NOMO-1 treated with dmso at 0.1 percent for 144 hours (cell line): ENCODE results near the gene PLEKHO1.
"Not testable (repeated sequence)": the region's sequence is repeated elsewhere in the genome, so short reads cannot be mapped to it uniquely, and the experiment has no call there.

Experiments
- DNase-seq: peaks from one replicate; lab custom pipeline; 2025; ENCODE audit not compliant: unreplicated experiment; lab: John Stamatoyannopoulos, UW

PLEKHO1 gene, protein sequence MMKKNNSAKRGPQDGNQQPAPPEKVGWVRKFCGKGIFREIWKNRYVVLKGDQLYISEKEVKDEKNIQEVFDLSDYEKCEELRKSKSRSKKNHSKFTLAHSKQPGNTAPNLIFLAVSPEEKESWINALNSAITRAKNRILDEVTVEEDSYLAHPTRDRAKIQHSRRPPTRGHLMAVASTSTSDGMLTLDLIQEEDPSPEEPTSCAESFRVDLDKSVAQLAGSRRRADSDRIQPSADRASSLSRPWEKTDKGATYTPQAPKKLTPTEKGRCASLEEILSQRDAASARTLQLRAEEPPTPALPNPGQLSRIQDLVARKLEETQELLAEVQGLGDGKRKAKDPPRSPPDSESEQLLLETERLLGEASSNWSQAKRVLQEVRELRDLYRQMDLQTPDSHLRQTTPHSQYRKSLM

DNA sequence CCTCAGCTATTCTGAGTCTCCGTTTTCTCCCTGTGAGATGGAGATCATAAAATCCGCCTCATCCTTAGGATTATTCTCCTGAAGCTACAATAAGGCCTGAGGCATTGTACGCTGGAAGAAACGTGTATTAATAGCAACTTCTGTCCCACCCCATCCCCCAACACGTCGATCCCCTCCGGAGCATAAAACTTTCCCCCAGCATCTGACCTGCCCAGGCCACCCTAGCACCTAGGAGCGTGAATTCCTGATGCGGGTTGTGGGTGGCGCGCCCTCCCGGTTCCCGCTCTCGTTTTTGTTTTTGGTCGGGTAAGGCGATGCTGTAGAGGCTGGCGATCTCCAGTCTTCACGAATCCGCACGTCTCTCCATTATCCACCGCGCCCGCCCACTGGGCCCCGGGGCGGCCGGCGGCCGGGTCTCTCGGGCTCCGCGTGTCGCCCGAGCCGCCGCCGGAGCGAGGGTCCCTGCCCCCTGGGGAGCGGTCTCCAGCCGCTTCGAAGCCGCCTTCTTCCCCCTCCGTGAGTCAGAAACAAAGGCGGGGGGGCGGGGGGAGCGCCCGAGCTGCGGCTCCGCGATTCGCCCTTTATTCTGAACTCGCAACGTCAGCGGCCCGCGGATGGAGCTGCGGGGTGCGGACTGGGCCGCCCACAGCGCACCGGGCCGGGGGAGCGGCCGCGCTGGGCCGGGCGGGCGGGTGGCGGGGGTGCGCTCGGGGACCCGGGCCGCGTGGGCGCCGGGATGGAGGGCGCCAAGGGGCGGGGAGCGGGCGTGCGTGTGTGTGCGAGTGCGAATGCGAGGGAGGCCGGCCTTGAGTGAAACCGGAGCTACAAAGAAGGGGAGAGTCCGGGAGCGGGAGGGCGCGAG lies at the start of gene PLEKHO1:
TSS of gene PLEKHO1 (plus strand) at position 646 of the 862 bp plus-strand sequence. CDS start 342 bp downstream, outside the sequence.
- no peak for DNase-seq

DNA sequence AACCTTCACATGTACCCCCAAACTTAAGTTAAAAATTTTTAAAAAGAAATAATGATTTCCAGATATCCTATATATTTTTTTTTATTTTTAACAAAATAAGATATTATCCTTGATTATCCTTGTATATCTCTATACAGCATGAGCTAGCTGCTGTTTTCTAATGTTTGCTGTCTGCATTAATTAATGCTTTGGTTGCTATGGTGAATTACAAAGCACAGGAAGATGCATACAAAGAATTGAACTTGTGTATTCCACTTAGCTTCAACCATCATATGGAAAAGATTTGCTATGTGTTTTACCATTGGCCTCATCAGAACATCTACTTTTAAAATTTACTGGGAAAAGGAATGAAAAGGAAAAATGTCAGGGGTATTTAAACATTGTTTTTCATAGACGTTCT lies 46.7 kb upstream of the PLEKHO1 start:
- no peak for DNase-seq

DNA sequence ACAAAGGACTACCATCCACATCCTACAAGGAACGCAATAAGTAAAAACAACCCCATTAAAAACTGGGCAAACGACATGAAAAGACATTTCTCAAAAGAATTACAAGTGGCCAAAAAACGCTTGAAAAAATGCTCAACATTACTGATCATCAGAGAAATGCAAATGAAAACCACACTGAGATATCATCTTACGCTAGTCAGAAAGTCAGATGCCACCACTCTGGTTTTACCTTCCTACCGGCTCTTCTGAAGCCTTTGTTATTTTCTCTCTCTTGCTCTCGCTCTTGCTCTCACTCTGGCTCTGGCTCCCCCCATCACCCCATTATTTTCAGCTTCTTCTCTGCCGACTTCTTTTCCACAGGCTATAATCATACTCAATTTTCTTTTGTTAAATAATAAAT lies 43.4 kb upstream of the PLEKHO1 start:
- DNase-seq, result no peak

DNA sequence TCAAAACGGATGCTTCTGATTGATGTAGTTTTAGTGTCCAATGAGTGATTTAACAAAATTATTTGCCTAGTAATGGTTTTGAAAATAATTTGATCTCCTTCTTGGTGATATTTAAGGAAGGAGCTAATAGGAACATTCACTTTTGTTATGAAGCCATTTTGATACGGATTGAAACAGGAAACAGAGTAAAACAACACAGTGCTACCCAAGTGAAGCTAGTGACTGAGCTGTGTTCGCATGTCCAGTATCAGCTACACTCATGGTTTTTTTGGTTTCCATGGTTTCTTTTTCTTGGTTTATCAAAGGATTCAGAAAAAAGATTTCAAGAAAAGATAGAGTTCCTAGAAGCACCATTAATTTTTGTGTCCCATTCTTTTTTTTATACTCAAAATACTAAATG lies 40.1 kb upstream of the PLEKHO1 start:
- DNase-seq, result no peak

DNA sequence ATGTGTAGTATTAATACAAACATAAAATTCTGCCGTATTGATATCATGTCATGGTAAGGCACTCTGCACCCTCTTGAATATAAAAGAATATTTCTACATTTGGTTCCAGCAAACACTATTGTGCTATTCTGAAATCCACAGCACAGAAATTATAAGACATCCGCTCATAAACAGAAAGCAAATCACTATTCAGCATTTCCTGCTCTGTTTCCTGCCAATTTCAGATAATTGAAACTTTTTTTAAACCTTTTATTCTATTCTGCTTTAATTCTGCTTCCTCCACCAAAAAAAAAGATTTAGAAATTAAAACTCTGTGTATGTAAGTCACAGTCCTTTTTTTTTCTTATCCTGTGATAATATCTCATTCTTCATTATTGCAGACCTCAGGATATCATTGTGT lies 39.6 kb upstream of the PLEKHO1 start:
- no peak for DNase-seq

DNA sequence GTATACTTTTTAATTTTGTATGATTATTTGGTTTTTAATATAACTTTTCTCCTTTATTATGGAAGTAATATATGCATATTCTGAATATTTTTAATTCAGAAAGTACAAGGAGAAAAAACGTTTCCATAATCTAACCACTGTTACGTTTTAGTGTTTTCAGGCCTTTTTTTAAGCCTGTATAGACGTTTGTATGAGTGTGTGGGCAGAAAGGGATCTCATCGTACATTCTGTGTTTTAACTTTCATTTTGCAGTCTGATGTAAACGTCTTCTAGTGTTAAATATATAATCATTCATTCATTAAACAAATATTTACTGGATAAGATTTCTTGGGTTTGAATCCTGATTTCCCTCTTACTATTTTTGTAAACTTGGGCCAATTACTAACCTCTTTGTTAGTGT lies 38.0 kb upstream of the PLEKHO1 start:
- DNase-seq, result no peak

DNA sequence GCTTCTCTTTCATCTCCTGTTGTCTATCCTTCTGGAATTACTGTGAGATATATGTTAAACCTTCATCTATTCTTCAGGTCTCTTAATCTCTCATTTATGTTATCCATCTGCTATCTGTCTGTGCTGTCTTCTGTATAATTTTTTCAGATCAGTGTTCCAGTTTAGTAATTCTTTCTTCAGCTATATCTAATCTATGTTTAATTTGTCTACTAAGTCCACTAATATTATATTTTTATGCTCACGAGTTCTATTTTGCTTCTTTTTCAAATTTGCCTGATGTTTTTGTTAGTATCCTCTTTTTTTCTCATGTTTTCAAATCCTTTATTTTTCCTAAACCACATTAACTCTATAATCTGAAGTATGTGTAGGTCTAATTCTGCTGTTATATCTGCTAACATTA lies 34.6 kb upstream of the PLEKHO1 start:
- DNase-seq, result no peak

DNA sequence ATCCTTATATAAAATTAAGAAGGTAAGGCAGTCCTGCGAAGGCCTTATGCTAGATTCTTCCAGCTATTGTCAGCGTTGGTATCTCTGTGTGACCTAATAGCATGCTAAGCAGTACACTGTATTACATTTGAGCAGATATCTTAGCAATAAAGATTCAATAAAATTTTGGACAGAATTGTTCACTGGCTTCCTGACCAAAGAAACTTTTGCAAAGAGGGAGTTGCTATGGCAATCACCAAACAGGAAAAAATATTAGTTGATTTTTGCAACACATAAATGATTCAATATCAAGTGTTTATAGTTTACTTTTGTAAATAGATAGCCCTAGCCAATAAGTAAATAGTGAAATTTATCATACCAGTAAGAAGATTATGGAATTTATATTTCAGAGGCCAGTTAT lies 31.0 kb upstream of the PLEKHO1 start:
- no peak for DNase-seq

DNA sequence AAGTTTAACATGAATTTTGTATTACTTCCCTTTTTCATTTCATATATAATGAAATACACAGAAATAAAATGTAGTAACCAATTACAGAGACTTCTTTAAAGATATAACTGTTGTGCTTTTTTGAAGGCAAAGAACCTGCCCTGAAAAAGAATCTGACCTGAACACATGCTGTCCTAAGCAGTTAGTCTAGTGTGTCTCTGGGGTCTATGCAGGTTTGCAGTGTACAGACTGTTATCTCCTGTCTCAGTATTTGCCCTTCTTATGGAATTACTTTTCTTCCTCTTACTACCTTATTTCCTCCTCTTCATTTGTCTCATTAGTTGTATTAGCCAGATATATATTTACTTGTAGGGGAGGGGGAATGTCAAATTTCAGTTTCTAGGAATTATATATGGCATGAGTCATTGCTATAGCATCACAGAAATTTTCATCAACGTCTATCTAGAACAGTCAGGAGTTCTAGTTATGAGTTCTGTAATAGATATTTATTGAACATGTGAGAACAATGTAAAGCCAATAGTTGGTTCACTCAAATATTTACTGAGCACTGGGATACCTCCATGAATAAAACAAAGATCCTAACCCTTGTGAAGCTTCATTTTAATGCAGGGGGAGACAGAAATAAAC lies 28.4 kb upstream of the PLEKHO1 start:
- DNase-seq, result no peak

DNA sequence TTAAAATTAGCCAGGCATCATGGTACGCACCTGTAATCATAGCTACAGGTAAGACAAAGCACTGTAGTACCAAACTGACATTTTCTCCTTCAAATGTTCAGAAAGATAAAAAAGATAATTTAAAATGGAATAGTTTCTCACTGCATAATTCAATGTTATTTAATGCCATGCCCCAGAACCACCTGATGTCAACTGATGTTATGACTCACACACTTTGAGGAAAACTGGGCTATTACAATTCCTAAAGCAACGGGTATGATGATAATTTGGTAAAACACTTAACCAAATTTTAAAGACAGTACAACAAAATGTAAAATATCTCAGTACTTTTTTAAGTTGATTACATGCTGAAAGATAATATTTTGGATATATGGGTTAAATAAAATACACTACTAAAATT lies 22.9 kb upstream of the PLEKHO1 start:
- no peak for DNase-seq

DNA sequence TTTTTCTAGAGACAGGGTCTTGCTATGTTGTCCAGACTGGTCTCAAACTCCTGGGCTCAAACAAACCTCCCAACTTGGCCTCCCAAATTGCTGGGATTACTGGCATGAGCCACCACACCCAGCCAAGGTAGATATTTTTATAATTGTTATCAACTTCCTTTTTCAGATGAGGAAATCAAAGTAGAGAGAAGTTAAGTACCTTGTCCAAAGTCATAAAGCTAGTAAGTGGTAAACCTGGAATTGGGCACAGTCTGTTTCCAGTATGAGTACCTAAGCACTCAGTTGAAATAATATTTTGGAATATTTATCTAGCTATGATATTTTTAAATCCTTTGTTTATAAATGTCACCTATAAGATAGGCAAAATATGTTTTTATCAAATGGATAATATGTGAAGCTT lies 22.3 kb upstream of the PLEKHO1 start:
- DNase-seq, result no peak

DNA sequence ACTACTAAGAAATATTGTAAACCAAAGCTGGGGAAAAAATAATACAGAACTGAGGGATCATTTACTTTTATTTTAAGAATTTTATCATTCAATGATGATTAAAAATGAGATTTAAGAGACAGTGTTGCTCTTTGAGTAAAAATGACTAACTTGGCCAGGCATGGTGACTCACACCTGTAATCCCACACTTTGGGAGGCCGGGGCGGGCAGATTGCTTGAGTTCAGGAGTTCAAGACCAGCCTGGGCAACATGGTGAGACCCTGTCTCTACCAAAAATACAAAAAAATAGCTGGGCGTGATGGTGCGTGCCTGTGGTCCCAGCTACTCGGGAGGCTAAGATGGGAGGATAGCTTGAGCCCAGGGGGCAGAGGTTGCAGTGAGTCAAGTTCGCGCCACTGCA lies 21.8 kb upstream of the PLEKHO1 start:
- no peak for DNase-seq

DNA sequence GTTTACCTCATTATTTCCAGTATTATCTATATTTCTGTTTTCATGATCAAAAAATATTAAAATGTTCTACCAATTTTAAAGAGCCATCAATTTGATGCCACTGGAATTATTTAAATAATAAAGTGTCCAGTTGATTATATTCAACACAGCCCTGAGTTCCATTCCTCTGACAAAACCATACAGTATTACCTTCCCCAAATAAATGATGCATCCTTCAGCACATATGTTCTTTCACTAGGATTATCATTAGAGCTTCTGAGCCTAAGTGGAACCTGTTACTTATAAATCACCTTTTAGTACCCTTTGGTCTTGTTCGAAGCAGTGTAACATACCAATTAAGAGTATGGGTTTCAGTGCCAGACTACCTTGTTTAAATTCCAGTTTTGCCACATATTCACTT lies 17.3 kb upstream of the PLEKHO1 start:
- DNase-seq, result no peak

DNA sequence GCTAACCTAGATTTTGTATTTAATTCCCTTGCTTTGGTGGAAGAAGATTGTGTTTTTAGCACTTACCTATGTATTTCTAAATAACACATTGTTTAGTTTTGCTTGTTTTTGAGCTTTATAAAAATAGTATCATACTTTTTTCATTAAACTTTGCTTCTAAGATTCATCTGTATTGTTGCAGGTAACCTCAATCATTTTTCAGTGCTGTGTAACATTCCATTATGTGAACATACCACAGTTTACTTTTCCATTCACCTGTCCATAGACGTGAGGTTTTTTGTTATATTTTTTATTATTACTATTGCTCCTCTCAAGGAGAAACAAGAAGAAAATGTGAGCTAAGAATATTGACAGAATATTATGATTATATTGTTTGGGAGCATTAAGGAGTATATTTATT lies 15.2 kb upstream of the PLEKHO1 start:
- no peak for DNase-seq

DNA sequence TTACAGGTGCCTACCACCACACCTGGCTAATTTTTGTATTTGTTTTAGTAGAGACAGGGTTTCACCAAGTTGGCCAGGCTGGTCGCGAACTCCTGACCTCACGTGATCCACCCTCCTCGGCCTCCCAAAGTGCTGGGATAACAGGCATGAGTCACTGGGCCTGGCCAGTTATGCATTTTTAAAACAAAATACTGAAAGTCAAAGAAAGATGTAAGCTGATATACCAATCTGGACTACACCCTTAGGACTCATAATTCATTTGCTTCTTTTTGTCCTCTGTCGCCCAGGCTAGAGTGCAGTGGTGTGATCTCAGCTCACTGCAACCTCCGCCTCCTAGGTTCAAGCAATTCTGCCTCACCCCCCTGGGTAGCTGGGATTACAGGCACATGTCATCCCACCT lies 14.3 kb upstream of the PLEKHO1 start:
- not testable (repeated sequence) for DNase-seq

DNA sequence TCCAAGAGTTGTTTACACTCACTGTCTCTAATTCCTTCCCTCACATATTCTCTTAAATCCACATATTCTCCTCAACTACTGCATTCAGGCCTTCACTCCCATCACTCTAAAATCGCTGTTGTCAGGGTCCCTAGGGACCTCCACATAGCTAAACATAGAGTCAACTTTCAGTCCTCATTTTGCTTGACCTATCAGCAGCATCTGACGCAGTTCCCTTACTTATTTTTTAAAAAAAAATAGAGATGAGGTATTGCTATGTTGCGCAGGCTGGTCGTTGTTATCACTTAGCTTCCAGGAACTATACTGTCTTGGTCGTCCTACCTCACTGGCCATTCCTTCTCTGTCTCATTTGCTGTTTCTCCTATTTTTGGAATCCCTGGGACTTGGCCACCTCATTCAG lies 11.7 kb upstream of the PLEKHO1 start:
- no peak for DNase-seq

DNA sequence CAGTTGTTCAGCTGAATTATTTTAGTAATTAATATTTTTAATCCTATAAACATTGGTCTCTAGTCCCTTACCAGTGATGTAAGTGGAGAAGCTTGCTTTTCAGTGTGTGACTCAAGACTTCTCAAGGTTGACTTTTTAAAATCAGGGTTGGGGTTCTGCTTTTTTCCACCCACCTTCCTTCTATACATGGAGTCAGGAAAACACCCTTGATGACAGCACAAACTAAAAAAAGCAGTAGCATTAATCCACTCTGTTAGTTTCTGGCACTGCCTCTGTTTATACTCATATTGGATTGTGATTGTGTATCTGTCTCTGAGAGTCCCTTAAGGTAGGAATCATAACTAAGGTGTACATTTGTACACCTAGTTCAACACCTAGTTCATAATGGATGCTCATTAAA lies 8.3 kb upstream of the PLEKHO1 start:
- DNase-seq, result no peak

DNA sequence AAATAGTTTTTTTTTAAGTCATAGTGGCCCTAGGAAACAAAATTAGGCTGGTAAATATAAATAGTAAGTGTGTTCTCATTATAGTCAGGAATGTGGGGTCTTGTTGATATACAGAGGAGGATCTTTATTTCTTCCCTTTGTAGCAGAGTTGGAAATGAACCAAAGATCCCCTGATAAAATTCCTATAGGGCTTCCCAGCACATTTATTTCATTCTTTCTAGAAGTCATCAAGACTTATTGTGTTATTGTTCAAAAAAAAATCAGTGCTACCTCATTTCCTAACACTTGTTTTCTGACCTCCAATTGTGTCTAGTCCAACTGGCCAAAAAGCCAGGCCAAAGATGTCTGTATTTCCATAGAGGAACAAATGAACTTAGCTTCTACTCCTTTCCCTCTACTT lies 7.6 kb upstream of the PLEKHO1 start:
- DNase-seq, result no peak

DNA sequence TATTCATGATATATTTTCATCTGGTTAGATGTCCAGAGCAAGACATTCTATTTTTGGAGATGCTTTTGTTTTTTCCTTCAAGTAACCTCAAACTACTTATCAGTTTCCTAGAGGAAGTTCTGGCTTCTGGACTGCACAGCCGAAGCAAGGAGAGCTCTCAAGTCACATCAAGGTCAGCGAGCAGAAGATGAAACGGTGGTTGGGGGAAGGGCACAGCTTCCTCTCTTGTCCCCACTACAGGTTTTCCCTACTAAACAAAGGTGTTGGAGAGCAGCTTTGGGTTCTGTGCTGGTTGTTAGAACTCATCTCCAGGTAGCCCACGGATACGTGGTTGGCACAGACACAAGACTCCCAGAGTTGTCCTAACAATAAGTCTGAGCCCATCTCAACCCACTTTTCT lies 5.1 kb upstream of the PLEKHO1 start:
- DNase-seq, result no peak

DNA sequence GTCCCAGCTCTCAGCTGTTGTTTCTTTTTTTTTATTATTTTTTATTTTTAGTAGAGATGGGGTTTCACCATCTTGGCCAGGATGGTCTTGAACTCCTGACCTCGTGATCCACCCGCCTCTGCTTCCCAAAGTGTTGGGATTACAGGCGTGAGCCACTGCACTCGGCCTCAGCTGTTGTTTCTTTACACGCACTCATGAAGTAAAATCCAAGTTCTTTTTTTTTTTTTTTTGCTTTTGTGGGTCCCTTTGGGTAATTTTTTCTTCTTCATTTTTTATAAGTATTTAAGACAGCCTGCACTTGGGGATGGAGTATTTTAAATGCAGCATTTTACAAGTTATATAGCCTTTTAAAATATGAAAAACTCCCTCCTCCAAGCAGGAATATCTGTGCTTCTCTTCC lies 3.7 kb upstream of the PLEKHO1 start:
- not testable (repeated sequence) for DNase-seq

DNA sequence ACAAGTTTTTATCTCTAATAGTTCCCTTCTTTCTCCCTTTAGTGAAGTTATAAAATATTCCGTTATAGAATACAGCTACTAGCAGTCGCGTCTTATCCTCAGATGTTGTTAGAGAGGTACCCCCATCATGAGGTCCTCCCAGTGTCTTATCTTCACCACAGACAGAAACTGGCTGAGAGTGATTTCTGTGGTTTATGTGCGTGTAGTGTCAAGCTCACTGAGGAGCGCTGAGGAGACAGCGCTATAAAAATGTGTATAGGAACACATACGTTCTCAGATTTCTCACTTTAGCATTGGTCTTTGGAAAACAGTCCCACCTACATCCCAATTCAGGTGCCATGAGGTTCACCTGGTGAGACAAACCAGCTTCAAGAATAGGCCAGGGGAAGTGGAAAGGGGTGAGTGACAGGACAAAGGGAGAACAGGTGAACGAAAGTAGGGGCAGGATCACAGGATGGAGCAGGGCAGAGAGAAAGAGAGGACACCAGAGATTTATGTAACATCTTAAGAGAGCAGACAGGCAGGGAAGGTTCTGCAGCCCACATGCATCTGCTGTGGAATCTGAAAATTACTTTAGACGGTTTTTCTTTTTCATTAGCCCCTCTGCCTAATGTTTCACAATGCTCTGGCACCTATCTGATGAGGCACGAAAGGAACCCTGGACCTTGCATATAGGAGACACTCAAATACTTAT lies 2.7 kb upstream of the PLEKHO1 start:
- DNase-seq, result no peak
